ENCODE results near the gene MACROD2.
"Not testable (repeated sequence)": the region's sequence is repeated elsewhere in the genome, so short reads cannot be mapped to it uniquely, and the experiment has no call there.

MACROD2 gene

GRCh38 chr20:15520930-15521524 lies 1525.7 kb downstream of the MACROD2 start:
- no peak for DNase-seq

DNA sequence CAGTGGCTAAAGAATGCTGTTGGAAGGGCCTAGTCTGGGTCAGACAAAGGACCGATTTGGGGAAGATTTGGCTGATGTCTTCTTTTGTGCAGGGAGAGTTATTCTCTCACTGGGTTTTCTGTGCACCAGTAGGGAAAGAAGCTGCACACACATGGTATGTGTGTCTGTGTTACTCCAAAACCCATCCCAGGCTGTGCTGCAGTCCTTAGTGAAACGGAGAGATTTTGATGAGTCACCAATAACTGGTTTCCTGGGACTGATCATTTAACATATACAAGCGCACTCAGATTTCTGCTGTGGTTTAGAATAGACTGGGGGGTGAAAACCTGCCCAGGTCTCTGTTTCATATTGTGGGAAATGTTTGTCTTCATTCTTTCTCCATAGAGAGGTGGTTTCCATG lies 1528.1 kb downstream of the MACROD2 start:
- DNase-seq = no peak

- no peak for DNase-seq
These were observed 1533.2 kb downstream of the MACROD2 start for GRCh38 chr20:15528391-15529111.

- DNase-seq = no peak
These were observed 1540.5 kb downstream of the MACROD2 start for GRCh38 chr20:15535863-15536262.

DNA sequence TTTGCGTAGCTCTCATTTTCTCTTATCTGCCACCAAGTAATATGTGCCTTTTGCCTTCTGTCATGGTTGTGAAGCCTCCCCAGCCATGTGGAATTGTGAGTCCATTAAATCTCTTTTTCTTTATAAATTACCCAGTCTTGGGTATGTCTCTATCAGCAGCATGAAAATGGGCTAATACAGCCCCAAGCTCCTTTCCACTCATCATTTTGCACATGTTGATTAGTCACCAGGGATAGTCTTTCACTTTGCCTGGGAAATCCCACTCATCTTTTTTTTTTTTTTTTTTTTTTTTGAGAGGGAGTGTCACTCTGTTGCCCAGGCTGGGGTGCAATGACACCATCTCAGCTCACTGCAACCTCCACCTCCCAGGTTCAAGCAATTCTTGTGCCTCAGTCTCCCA lies 1541.9 kb downstream of the MACROD2 start:
- DNase-seq = not testable (repeated sequence)

DNA sequence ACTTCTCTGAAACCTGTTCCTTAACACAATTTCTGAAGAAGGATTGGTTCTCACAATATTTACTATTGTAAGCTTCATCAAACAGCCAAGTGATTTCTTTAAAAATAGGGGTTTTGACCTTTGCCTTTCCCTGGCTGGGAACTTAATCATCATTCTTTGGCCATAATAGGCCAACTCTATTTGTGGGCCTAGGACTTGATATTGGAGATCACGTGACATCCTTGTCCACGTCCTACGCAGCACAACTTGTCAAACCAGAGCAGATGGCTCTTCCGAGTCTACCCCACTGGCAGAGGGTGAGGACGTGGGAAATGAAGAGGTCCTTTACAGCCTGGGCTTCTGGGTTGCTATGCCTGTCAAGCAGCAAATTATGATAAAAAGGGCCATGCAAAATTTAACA lies 1547.3 kb downstream of the MACROD2 start:
- no peak for DNase-seq

- DNase-seq = no peak
These were observed 1549.4 kb downstream of the MACROD2 start for GRCh38 chr20:15544742-15545141.

DNA sequence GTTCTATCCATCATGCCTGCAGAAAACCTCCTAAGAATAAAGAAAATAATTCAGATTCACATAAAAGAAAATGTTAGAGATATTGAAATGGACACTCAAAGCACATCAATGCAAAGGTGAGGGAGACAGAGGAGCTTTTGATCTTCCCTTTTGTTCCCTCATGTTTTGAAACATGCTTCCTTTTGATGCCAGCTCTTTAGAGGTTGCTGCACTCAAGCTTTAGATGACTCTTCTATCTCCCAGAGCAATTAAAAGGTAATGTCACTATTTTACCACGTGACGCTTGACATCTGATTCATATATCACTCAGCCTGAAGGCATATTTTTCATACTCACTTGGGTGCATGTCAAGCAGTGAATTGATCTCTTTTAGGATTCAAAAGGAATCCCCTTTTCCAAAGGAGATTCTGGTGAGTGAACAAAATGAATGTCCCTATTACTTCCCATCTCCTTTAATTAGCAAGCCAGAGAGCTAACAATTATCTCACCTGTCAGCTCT lies 1551.3 kb downstream of the MACROD2 start:
- DNase-seq = no peak

DNA sequence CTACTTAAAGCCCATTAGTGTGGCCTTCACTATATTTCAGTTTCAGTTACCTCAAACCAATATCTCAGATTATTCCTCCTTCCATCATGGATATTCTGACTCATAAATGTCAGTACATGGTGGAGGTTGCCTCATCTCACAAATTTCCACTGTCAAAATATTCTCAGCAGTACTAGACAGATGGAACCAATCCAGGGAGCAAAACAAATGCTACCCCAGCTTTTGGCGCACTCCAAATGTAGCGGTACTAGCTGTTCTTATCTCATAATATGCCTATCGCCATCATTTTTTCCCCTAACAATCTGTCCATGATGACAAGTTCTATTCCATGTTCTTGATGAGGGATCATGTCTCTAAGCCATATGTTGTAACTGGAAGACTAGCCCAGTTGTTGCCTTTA lies 1551.8 kb downstream of the MACROD2 start:
- no peak for DNase-seq

GRCh38 chr20:15550116-15550870 lies 1555.0 kb downstream of the MACROD2 start:
- no peak for DNase-seq

- no peak for DNase-seq
These were observed 1560.6 kb downstream of the MACROD2 start for GRCh38 chr20:15555913-15556312.

DNA sequence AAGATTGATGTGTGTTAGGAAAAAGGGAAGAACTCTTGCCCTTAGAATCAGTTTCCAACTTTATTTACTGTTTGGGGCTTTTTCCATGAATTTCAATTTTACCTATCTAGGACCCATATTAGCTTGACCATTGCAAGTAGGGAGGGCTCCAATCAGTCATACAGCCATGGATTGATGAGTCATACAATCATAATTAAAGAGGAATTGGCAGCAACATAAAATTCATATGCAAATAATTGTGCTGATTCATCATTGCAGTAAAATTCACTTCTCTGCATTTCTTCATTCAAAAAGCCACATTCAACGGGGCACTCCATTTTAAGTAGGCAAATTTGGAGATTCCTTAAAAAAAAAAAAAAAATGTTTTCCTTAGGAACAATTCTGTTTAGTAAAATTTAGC lies 1561.6 kb downstream of the MACROD2 start:
- DNase-seq = no peak

- DNase-seq = no peak
These were observed 1565.8 kb downstream of the MACROD2 start for GRCh38 chr20:15561070-15561569.

GRCh38 chr20:15561707-15562404 lies 1566.5 kb downstream of the MACROD2 start:
- DNase-seq = no peak

- DNase-seq = no peak
These were observed 1568.5 kb downstream of the MACROD2 start for GRCh38 chr20:15563836-15564235.

DNA sequence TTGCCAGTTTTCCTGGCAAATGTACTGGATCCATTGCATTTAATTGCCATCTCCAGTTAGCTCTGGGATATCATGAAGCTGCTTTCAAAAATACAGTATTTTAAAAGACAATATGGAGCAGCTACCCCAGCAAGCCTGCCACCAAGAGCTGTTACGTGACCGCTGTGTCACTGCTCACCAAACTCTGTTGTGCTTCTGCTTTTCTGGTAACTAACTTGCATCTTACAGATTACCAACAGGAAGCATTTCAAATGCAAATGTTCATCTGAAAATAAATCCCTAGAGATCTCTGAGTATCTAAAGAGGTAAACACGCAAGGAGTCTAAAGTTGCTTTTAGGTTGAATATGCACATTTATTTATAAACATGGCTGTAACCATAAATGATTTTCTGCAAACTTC lies 1569.7 kb downstream of the MACROD2 start:
- DNase-seq = no peak

- no peak for DNase-seq
These were observed 1570.5 kb downstream of the MACROD2 start for GRCh38 chr20:15565786-15566185.

- DNase-seq = no peak
These were observed 1571.9 kb downstream of the MACROD2 start for GRCh38 chr20:15567219-15567618.

DNA sequence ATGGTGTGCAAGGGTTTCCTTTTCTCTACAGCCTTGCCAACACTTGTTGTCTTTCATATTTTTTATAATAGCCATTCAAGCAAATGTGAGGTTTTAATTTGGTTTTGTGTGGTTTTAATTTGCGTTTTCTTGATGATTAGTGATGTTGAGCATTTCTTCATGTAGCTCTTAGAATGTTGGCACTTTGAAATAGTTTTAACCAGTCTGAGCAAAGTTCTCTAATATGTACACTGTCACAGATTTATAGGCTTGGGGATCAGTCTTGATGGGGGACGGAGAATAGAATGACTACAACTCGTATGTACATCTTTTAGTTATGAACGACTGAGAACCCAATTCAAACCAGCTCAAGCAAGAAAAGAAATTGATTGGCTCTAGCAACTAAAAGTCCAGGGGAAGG lies 1574.8 kb downstream of the MACROD2 start:
- DNase-seq = no peak

DNA sequence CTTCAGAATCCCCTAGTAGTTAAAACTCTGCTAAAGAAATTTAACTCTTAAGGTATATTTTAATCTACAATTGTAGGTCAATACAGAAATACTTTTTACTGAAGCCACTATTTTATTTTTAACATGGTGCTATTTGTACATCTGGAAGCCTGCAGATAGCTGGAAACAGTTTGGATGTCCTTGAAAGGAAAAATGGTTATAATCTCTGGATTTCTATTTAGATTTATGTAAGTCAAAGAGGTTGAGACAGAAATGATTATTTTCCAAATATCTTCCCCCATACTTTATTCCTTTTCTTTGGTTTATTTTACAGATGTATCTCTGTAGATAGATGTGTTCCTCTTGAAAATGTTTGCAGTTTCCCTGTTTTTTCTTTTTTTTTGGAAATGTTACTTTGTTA lies 1575.7 kb downstream of the MACROD2 start:
- no peak for DNase-seq

- no peak for DNase-seq
These were observed 1579.9 kb downstream of the MACROD2 start for GRCh38 chr20:15575255-15575654.

GRCh38 chr20:15576411-15576810 lies 1581.1 kb downstream of the MACROD2 start:
- no peak for DNase-seq

DNA sequence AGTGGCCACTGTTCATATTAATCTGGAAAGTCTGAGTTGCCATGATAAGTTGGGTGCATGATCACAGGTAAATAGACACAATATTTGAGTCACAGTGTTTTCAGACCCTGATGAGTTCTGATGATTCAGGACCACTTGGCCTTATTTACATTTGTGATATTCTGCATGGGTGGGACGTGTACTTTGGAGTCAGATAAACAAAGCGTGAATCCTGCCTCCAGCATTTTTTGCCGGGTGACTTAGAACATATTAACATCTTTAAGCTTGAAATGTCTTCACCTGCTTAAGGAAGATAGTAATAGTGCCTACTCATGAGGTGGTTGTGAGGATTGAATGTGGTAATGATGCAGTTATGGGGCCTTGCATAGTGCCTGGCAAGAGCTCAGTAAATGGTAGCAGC lies 1582.8 kb downstream of the MACROD2 start:
- DNase-seq = no peak
